ENCODE data around the gene KCNN4. TPM values are rescaled to one million over a fixed set of nuclear protein-coding genes. Genes with fewer than 3 reads are reported as not detected.
"Not testable (repeated sequence)": the region's sequence is repeated elsewhere in the genome, so short reads cannot be mapped to it uniquely, and the experiment has no call there.

The KCNN4 gene
- polyA plus RNA-seq, 1 of the 3 experiments (the other 2 are of a cell fraction): 22.2 TPM

DNA sequence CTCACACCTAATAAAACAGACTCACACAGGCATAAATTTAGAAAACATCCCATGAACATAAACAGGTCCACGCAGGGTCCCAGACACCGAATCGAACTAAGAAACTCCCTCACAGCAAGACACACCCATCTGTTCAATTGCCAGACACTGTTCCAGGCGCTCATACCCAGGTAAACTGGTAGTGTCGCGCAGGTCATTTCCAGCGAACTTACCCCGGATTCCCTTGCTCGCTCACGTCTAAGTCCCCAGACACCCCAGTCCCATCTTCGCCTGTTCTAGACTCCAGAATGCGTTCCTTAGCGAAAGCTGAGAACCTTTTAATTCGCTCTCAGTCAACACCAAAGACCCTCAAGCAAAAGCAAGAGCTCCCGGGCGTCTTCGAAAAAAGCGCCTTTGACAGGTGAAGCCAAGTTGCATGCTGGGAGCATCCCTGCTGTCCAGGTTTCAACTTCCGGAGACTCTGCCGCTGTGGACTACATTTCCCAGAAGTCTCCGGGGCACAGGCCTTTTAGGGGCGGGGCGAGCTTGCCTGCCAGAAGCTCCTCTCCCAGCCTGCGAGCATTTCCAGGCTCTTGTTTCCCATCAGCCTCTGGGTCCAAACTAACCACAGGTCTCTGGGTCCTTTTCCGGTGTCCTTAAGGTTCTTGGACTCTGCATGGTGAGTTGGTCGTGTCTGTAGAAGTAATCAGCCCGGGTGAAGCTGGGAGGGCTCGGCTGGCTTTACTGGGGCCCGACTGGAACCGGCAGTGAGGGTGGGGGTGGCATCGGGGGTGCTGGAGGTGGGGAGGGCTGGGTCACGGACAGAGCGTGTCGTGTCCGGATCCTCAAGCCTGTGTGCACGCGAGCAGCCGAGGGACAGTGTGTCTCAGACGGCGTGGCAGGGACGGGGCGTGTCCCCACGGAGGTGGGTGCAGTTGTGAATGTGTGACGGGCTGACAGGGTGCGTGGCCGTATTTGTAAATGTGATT lies 46.3 kb upstream of the KCNN4 start, which contains the start of gene ZNF283 (continued):
- TF ChIP-seq, protein P1, sequence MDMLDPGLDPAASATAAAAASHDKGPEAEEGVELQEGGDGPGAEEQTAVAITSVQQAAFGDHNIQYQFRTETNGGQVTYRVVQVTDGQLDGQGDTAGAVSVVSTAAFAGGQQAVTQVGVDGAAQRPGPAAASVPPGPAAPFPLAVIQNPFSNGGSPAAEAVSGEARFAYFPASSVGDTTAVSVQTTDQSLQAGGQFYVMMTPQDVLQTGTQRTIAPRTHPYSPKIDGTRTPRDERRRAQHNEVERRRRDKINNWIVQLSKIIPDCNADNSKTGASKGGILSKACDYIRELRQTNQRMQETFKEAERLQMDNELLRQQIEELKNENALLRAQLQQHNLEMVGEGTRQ (IDR thresholded peaks at IDR 0.05; ENCODE audit: borderline replicate concordance, low read depth, low read length): no peak
- peak; percentile 42; the same call in 1 of the 2 replicates for TF ChIP-seq MAX (IDR thresholded peaks at IDR 0.05; ENCODE audit: low read depth)

DNA sequence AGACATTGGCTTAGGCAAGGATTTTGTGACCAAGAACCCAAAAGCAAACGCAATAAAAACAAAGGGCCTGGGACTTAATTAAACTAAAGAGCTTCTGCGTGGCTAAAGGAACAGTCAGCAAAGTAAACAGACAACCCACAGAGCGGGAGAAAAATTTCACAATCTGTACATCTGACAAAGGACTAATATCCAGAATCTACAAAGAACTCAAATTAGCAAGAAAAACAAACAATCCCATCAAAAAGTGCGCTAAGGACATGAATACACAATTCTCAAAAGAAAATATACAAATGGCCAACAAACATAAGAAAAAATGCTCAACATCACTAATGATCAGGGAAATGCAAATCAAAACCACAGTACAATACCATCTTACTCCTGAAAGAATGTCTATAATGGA lies 43.8 kb upstream of the KCNN4 start:
- H3K9ac ChIP-seq; H3K4me2 ChIP-seq; H3K27ac ChIP-seq (ENCODE audit: low read depth in 2 of 2, low read length in 1 of 2); H3K9me2 ChIP-seq; H3F3A ChIP-seq (replicated peaks; ENCODE audit: insufficient read depth); POLR2A ChIA-PET; H3K9me3 ChIP-seq; H3K27me3 ChIP-seq (ENCODE audit: insufficient read depth); DNase-seq; H3K4me3 ChIP-seq (ENCODE audit: low read depth in 2 of 2, low read length in 1 of 2); H2AFZ ChIP-seq (ENCODE audit: low read depth); H4K20me1 ChIP-seq (ENCODE audit: insufficient read depth); H3K4me1 ChIP-seq (ENCODE audit: control insufficient read depth in 1 of 2, insufficient read depth in 2 of 2, low read depth in 1 of 2, low read length in 1 of 2); CTCF ChIA-PET: not testable (repeated sequence)
- Histone ChIP-seq H3K36me3 (replicated peaks in 1 of 2; ENCODE audit: control insufficient read depth in 1 of 2, insufficient read depth in 2 of 2, low read length in 1 of 2) (peaks cover 2 to 14% of the 10 kb centered on the region in 2 experiments), H3K79me2 (ENCODE audit: insufficient read depth) (peaks cover 17% of the 10 kb centered on the region)
- 25% methylated on average over 4 of the region's 4 CpGs for WGBS (ENCODE audit: low lambda C conversion rate)

GRCh38 chr19:43823856-43824255 lies 43.1 kb upstream of the KCNN4 start:
- H3K27ac ChIP-seq (ENCODE audit: low read depth in 2 of 2, low read length in 1 of 2); DNase-seq; H3K27me3 ChIP-seq (ENCODE audit: insufficient read depth); H4K20me1 ChIP-seq (ENCODE audit: insufficient read depth); H3K9me3 ChIP-seq; POLR2A ChIA-PET; H3K36me3 ChIP-seq (replicated peaks in 1 of 2; ENCODE audit: control insufficient read depth in 1 of 2, insufficient read depth in 2 of 2, low read length in 1 of 2); CTCF ChIA-PET; H3F3A ChIP-seq (replicated peaks; ENCODE audit: insufficient read depth); H2AFZ ChIP-seq (ENCODE audit: low read depth); H3K9ac ChIP-seq; H3K9me2 ChIP-seq; H3K4me3 ChIP-seq (ENCODE audit: low read depth in 2 of 2, low read length in 1 of 2); H3K4me2 ChIP-seq; H3K4me1 ChIP-seq (ENCODE audit: control insufficient read depth in 1 of 2, insufficient read depth in 2 of 2, low read depth in 1 of 2, low read length in 1 of 2): not testable (repeated sequence)
- peaks cover 13% of the 10 kb centered on the region for H3K79me2 ChIP-seq (ENCODE audit: insufficient read depth)
- 38% methylated on average over 3 of the region's 3 CpGs for WGBS (ENCODE audit: low lambda C conversion rate)

DNA sequence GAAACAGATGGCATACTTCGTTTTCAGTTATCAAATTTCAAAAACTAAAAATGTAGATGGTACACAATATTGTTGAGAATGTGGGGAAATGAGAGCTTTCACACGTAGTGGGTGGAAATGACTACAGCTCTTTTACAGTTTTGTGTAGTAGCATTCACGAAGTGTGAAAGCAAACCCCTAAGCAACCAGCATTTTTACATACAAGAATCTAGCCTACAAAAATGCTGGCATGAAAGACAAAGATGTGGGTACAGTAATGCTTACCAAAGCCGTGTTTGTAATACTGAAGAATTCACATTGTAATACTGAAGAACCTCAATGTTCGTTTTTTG lies 40.1 kb upstream of the KCNN4 start:
- no peaks in the 10 kb centered on the region for H3K79me2 ChIP-seq (ENCODE audit: insufficient read depth)
- peak overlapping the region; percentile 43; the same call in 1 of the 2 replicates for H2AFZ ChIP-seq (ENCODE audit: low read depth)
- no peaks in the 10 kb centered on the region for H3F3A ChIP-seq (replicated peaks; ENCODE audit: insufficient read depth)
- CTCF ChIA-PET: no interaction called here
- no peaks in the 10 kb centered on the region; the same call in 1 of the 2 replicates for H3K27me3 ChIP-seq (ENCODE audit: insufficient read depth)
- no peaks in the 10 kb centered on the region for H3K36me3 ChIP-seq (replicated peaks in 1 of 2; ENCODE audit: control insufficient read depth in 1 of 2, insufficient read depth in 2 of 2, low read length in 1 of 2)
- H3K9ac ChIP-seq: no peak overlapping the region
- peaks cover 0 to 5% of the 10 kb centered on the region in 2 experiments; a peak in 1 of 4 replicates for H3K4me1 ChIP-seq (ENCODE audit: control insufficient read depth in 1 of 2, insufficient read depth in 2 of 2, low read depth in 1 of 2, low read length in 1 of 2)
- WGBS (ENCODE audit: low lambda C conversion rate): 9% methylated on average over 5 of the region's 5 CpGs
- no peaks in the 10 kb centered on the region for H3K9me2 ChIP-seq
- H4K20me1 ChIP-seq (ENCODE audit: insufficient read depth): no peaks in the 10 kb centered on the region
- POLR2A ChIA-PET: no interaction called here
- H3K27ac ChIP-seq (ENCODE audit: low read depth in 2 of 2, low read length in 1 of 2): no peak overlapping the region
- H3K4me2 ChIP-seq: peak overlapping the region; percentile 59
- DNase-seq: no peak
- TF ChIP-seq TEAD4 (IDR thresholded peaks at IDR 0.05; ENCODE audit: borderline replicate concordance, insufficient read depth) (no peak), NRF1 (IDR thresholded peaks at IDR 0.05; ENCODE audit: low read depth, low read length) (no peak), FOSL2 (IDR thresholded peaks at IDR 0.05; ENCODE audit: borderline replicate concordance, low read depth) (no peak), GABPA (IDR thresholded peaks at IDR 0.05; ENCODE audit: low read depth) (no peak), POLR2AphosphoS5 (IDR thresholded peaks at IDR 0.05; ENCODE audit: low read depth, low read length) (no peak)
- H3K4me3 ChIP-seq (ENCODE audit: low read depth in 2 of 2, low read length in 1 of 2): peak overlapping the region; percentile 44 to 47; a peak in 3 of 4 replicates
- H3K9me3 ChIP-seq: no peaks in the 10 kb centered on the region

Data from SK-N-SH (cell line).